Neural cell (in vitro differentiated cells): ENCODE data around the gene RPLP2. TPM values are rescaled to one million over a fixed set of nuclear protein-coding genes. Genes with fewer than 3 reads are reported as not detected.

ENCODE experiments used
- H2AFZ ChIP-seq: fragments of 200-600, 300-800 bp; sonication (generic), shearing (Covaris generic); 2 replicates; pipeline ENCODE4 v1.6.0; 2014; ENCODE audit warnings: low read depth, mild to moderate bottlenecking, antibody characterized with exemption, low read length, moderate library complexity
- H3F3A ChIP-seq: fragments of 200-600 bp; shearing (Covaris generic); 2 replicates; pipeline ENCODE4 v1.6.1; 2016; ENCODE audit warnings: mild to moderate bottlenecking, moderate library complexity, mixed read lengths, antibody characterized with exemption, low read length; ENCODE audit not compliant: insufficient read depth, poor library complexity, severe bottlenecking
- H3K27ac ChIP-seq: fragments of 200-600, 300-800 bp; sonication (generic), shearing (Covaris generic); 2 replicates; pipeline ENCODE4 v1.5.1; 2014; ENCODE audit warnings: mild to moderate bottlenecking, low read length, moderate library complexity
- H3K27me3 ChIP-seq: fragments of 300-800, 200-600 bp; sonication (generic), shearing (Covaris generic); 2 replicates; pipeline ENCODE4 v1.6.0; 2014; ENCODE audit warnings: mild to moderate bottlenecking, low read depth, low read length, moderate library complexity; ENCODE audit not compliant: insufficient read depth
- H3K36me3 ChIP-seq: fragments of 300-800, 200-600 bp; sonication (generic), shearing (Covaris generic); 2 replicates; pipeline ENCODE4 v1.5.1; 2014; ENCODE audit warnings: mild to moderate bottlenecking, antibody characterized with exemption, low read length, moderate library complexity; ENCODE audit not compliant: insufficient read depth
- H3K4me2 ChIP-seq: fragments of 300-800, 200-600 bp; sonication (generic), shearing (Covaris generic); 2 replicates; pipeline ENCODE4 v1.6.0; 2014; ENCODE audit warnings: mild to moderate bottlenecking, low read length
- H3K4me3 ChIP-seq: fragments of 300-800, 200-600 bp; sonication (generic), shearing (Covaris generic); 2 replicates; pipeline ENCODE4 v1.5.1; 2014; ENCODE audit warnings: mild to moderate bottlenecking, low read length, moderate library complexity
- H3K79me2 ChIP-seq: fragments of 200-600 bp; shearing (Covaris generic); replicated peaks from 2 replicates; pipeline ENCODE4 v1.6.0; 2014; ENCODE audit warnings: mild to moderate bottlenecking, low read length, moderate library complexity; ENCODE audit not compliant: insufficient read depth
- H3K9ac ChIP-seq: fragments of 300-800, 200-600 bp; sonication (generic), shearing (Covaris generic); 2 replicates; pipeline ENCODE4 v1.6.1; 2016; ENCODE audit warnings: mild to moderate bottlenecking, low read length, mixed read lengths
- H3K9me2 ChIP-seq: fragments of 200-600 bp; shearing (Covaris generic); 2 replicates; pipeline ENCODE4 v1.6.1; 2016; ENCODE audit warnings: mild to moderate bottlenecking, low read length, mixed read lengths; ENCODE audit not compliant: insufficient read depth
- H3K9me3 ChIP-seq: fragments of 200-600, 300-800 bp; sonication (generic), shearing (Covaris generic); 2 replicates; pipeline ENCODE4 v1.6.1; 2016; ENCODE audit warnings: mild to moderate bottlenecking, mixed run types, low read length, moderate library complexity, mixed read lengths
- H4K20me1 ChIP-seq: fragments of 200-600 bp; shearing (Covaris generic); 2 replicates; pipeline ENCODE4 v1.6.1; 2016; ENCODE audit warnings: mild to moderate bottlenecking, mixed run types; ENCODE audit not compliant: insufficient read depth
- EP300 ChIP-seq: fragments of 450-650 bp; conservative IDR thresholded peaks from 2 replicates; pipeline ENCODE4 v1.6.1; 2014; ENCODE audit warnings: antibody characterized with exemption, mild to moderate bottlenecking, moderate library complexity; ENCODE audit not compliant: poor library complexity, severe bottlenecking
- EZH2 ChIP-seq: fragments of 200-600, 300-800 bp; shearing (Covaris generic), sonication (generic); IDR thresholded peaks from 2 replicates; pipeline ENCODE4 v1.6.1; 2014; ENCODE audit warnings: antibody characterized with exemption, low read length, borderline replicate concordance, mild to moderate bottlenecking; ENCODE audit not compliant: insufficient read depth, poor library complexity, severe bottlenecking
- MXI1 ChIP-seq: fragments of 450-650 bp; conservative IDR thresholded peaks from 2 replicates; pipeline ENCODE4 v1.6.1; 2014; ENCODE audit warnings: antibody characterized with exemption, mild to moderate bottlenecking; ENCODE audit not compliant: poor library complexity, severe bottlenecking
- POLR2AphosphoS5 ChIP-seq: IDR thresholded peaks from 2 replicates; pipeline ENCODE4 v1.6.1; 2012
- RAD21 ChIP-seq: fragments of 450-650 bp; conservative IDR thresholded peaks from 2 replicates; pipeline ENCODE4 v1.6.1; 2014; ENCODE audit warnings: antibody characterized with exemption, mild to moderate bottlenecking, moderate library complexity
- SMC3 ChIP-seq: fragments of 450-650 bp; conservative IDR thresholded peaks from 2 replicates; pipeline ENCODE4 v1.6.1; 2014; ENCODE audit warnings: antibody characterized with exemption, mild to moderate bottlenecking, moderate library complexity; ENCODE audit not compliant: poor library complexity
- TAF1 ChIP-seq: IDR thresholded peaks from 2 replicates; pipeline ENCODE4 v1.6.1; 2012; ENCODE audit warnings: low read depth
- polyA plus RNA-seq: library from polyadenylated mRNA; depleted of rRNA; stranded (reverse); fragments of >200 nt; gene quantifications from 2 replicates; pipeline ENCODE4 v1.2.3, GENCODE V29; 2014
- TF ChIP-seq, protein P1 (sequence below): IDR thresholded peaks from 2 replicates; pipeline ENCODE4 v1.6.1; 2012; ENCODE audit warnings: borderline replicate concordance
- TF ChIP-seq, protein P2 (sequence below): fragments of 450-650 bp; IDR thresholded peaks from 2 replicates; pipeline ENCODE4 v1.5.1; 2014; ENCODE audit warnings: antibody characterized with exemption, mild to moderate bottlenecking, moderate library complexity; ENCODE audit not compliant: poor library complexity, severe bottlenecking

RPLP2 gene
- polyA plus RNA-seq, 1 donor from 2014 or later, result 147 TPM

DNA sequence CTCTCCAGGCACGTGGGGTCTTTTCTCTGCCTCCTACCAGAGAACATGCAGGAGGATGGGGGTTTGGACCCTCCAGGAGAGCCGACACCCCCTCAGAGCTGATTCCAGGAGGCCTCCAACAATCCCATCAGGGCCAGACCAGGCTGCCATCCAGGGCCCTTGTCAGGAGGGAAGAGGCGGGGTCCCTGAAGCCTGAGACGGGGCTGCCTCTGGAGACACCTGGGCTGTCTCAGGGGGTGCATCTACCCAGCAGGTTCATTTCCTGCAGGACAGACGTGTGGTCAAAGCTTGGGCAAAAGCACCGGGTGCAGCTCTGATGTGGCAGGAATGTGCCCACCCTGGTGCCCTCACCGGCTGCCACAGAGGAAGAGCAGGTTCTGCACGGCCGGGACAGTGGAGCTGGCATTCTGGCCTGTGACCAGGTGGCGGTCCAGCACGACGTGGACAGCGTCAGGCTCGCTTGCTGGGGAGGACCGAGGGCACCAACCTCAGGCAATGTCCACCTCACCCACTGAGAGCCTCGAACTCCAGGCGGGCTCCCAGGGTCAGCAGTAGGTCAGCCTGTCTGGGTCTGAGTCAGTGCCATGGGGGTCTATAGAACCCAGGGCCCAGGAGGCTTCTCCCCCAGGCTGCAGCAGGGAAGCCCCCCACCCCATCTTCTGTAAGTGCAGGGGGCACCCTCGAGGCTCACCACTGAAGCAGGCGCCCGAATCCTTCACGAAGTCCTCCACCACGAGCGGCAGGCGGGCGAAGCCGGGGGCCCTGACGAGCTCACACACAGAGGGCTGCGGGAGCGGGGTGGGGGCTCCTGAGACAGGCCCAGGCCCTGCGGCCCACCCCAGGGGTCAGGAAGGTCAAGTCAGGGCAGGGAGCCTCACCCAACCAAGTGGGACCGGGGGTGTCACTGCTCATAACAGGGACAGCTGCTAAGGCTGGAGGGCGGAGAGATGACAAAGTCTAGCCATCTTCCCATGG, 38.8 kb upstream of the RPLP2 start:
- Histone ChIP-seq H3K9ac (no peak overlapping the region), H3K9me3 (no peaks in the 10 kb centered on the region)
- TF ChIP-seq SMC3, result no peak
- no peak for TF ChIP-seq POLR2AphosphoS5
- TF ChIP-seq, protein P1, sequence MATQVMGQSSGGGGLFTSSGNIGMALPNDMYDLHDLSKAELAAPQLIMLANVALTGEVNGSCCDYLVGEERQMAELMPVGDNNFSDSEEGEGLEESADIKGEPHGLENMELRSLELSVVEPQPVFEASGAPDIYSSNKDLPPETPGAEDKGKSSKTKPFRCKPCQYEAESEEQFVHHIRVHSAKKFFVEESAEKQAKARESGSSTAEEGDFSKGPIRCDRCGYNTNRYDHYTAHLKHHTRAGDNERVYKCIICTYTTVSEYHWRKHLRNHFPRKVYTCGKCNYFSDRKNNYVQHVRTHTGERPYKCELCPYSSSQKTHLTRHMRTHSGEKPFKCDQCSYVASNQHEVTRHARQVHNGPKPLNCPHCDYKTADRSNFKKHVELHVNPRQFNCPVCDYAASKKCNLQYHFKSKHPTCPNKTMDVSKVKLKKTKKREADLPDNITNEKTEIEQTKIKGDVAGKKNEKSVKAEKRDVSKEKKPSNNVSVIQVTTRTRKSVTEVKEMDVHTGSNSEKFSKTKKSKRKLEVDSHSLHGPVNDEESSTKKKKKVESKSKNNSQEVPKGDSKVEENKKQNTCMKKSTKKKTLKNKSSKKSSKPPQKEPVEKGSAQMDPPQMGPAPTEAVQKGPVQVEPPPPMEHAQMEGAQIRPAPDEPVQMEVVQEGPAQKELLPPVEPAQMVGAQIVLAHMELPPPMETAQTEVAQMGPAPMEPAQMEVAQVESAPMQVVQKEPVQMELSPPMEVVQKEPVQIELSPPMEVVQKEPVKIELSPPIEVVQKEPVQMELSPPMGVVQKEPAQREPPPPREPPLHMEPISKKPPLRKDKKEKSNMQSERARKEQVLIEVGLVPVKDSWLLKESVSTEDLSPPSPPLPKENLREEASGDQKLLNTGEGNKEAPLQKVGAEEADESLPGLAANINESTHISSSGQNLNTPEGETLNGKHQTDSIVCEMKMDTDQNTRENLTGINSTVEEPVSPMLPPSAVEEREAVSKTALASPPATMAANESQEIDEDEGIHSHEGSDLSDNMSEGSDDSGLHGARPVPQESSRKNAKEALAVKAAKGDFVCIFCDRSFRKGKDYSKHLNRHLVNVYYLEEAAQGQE, result no peak
- no peak for TF ChIP-seq EZH2
- no peak for TF ChIP-seq MXI1
- no peak for TF ChIP-seq EP300
- no peak for TF ChIP-seq RAD21
- no peak for TF ChIP-seq TAF1
- TF ChIP-seq, protein P2, sequence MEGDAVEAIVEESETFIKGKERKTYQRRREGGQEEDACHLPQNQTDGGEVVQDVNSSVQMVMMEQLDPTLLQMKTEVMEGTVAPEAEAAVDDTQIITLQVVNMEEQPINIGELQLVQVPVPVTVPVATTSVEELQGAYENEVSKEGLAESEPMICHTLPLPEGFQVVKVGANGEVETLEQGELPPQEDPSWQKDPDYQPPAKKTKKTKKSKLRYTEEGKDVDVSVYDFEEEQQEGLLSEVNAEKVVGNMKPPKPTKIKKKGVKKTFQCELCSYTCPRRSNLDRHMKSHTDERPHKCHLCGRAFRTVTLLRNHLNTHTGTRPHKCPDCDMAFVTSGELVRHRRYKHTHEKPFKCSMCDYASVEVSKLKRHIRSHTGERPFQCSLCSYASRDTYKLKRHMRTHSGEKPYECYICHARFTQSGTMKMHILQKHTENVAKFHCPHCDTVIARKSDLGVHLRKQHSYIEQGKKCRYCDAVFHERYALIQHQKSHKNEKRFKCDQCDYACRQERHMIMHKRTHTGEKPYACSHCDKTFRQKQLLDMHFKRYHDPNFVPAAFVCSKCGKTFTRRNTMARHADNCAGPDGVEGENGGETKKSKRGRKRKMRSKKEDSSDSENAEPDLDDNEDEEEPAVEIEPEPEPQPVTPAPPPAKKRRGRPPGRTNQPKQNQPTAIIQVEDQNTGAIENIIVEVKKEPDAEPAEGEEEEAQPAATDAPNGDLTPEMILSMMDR, result no peak

DNA sequence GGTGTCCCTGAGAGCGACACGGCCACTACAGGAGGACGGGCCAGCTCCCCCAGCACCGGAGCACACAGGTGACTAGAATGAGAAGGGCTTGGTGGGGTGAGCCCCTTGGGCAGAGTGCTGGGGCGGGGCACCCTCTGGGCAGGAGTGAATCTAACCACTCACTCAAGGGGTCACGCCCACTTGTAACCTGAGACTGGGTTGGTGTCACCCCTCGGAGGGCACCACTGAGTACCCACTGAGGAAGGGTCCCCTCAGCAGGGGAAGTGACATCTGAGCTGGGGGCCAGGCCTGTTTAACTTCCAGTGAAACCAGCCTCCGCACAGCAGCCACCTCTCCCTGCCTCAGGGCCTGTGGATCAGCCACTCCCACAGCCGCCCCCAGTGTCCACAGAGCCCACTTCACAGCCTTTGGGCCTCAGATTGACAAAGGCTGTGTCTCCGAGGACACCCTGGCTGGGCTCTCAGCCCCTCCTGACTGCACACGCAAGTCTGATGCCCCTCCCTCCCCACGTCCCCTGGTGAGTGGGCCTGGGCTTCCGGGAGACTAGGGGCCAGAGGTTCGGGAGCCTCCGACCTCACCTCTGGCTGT, 38.1 kb upstream of the RPLP2 start:
- H4K20me1 ChIP-seq, result peaks cover 3% of the 10 kb centered on the region
- H3K27ac ChIP-seq, result no peak overlapping the region
- H3K9ac ChIP-seq, result no peak overlapping the region

More for the DNA sequence above, 38.8 kb upstream of the RPLP2 start:
- no peak overlapping the region for H2AFZ ChIP-seq
- no peaks in the 10 kb centered on the region for H3K36me3 ChIP-seq
- no peak overlapping the region for H3K4me2 ChIP-seq
- no peak overlapping the region for H3K4me3 ChIP-seq
- H3K27me3 ChIP-seq, result no peaks in the 10 kb centered on the region
- no peaks in the 10 kb centered on the region for H3F3A ChIP-seq
- peaks cover 3% of the 10 kb centered on the region for H4K20me1 ChIP-seq
- no peaks in the 10 kb centered on the region for H3K9me2 ChIP-seq
- H3K27ac ChIP-seq, result no peak overlapping the region
- peaks cover 15% of the 10 kb centered on the region for H3K79me2 ChIP-seq

More for the DNA sequence above, 38.1 kb upstream of the RPLP2 start:
- no peak overlapping the region for H3K4me3 ChIP-seq
- H3K9me3 ChIP-seq, result no peaks in the 10 kb centered on the region
- no peak overlapping the region for H3K4me2 ChIP-seq
- no peaks in the 10 kb centered on the region for H3K9me2 ChIP-seq
- TF ChIP-seq, protein P1, result no peak
- TF ChIP-seq EP300 (no peak), EZH2 (no peak), SMC3 (no peak), POLR2AphosphoS5 (no peak), MXI1 (no peak), TAF1 (no peak), RAD21 (no peak)
- TF ChIP-seq, protein P2, result no peak
- H3K27me3 ChIP-seq, result no peaks in the 10 kb centered on the region
- no peaks in the 10 kb centered on the region for H3K36me3 ChIP-seq
- peaks cover 22% of the 10 kb centered on the region for H3K79me2 ChIP-seq
- no peak overlapping the region for H2AFZ ChIP-seq
- H3F3A ChIP-seq, result no peaks in the 10 kb centered on the region
